ENCODE results near the gene FAT1.

GRCh38 chr4:186657764-186658163, 65.9 kb downstream of the FAT1 start:
- TF ChIP-seq EZH2phosphoT487 (IDR thresholded peaks at IDR 0.05; ENCODE audit: borderline replicate concordance, low read length), result no peak
- no peak for TF ChIP-seq CTCF (conservative IDR thresholded peaks at IDR 0.05; ENCODE audit: low read depth, low read length)
- no peak for TF ChIP-seq EZH2 (IDR thresholded peaks at IDR 0.05; ENCODE audit: low read length, unreplicated experiment)

Data from PC-3 (cell line).